Skin epidermis (tissue), 12 donors: ENCODE results near the gene SMAP1.
"Not testable (repeated sequence)": the region's sequence is repeated elsewhere in the genome, so short reads cannot be mapped to it uniquely, and the experiment has no call there.

Source experiments
- H3K27ac ChIP-seq, 21 experiments: fragments of 200-600 bp; sonication (generic) in 11 of 21; one replicate each; pipeline ENCODE4 v1.5.0; 2020; ENCODE audit warnings: mild to moderate bottlenecking in 3 of 21, inconsistent platforms in 2 of 21, moderate library complexity in 2 of 21
- H3K4me3 ChIP-seq, 7 experiments: fragments of 200-600 bp; sonication (generic) in 2 of 7; one replicate each; pipeline ENCODE4 v1.5.0; 2020; ENCODE audit warnings: inconsistent platforms in 2 of 7, mild to moderate bottlenecking in 2 of 7, moderate library complexity in 1 of 7

The SMAP1 gene

DNA sequence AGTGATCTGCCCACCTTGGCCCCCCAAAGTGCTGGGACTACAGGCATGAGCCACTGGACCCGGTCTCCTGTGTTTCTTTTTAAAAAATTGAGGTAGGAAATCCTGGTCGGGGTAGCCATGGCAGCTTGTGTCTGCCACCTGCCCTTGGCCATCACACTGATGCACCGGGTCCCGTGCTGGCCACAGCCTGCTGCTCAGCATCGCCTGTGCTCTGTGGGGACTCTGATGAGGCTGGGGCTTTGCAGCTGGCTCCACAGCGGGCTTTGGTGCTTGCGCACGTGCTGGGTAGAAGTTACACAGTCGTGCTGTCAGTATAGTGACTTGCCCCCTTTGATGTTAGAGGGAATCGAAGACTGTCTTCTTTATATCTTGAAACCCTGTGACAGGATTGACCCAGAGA is 66.7 kb downstream of the SMAP1 start:
- no peak overlapping the region for H3K4me3 ChIP-seq
- no peak overlapping the region for H3K27ac ChIP-seq

- Histone ChIP-seq H3K4me3 (no peak overlapping the region), H3K27ac (no peak overlapping the region)
Observed at GRCh38 chr6:70734979-70735378, 67.3 kb downstream of the SMAP1 start.

DNA sequence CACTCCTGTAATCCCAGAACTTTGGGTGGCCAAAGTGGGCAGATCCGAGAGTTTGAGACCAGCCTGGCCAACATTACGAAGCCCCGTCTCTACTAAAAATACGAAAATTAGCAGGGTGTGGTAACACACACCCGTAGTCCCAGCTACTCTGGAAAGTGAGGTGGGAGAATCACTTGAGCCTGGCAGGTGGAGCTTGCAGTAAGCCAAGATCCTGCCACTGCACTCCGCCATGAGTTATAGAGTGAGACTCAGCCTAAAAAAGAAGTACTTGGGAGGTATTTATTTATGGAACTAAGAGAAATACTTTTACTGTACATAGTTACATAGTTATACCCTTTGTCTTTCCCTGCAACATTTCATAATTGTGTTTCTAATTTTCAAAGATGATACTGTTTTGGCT is 67.8 kb downstream of the SMAP1 start:
- Histone ChIP-seq H3K27ac (no peak overlapping the region), H3K4me3 (no peak overlapping the region)

DNA sequence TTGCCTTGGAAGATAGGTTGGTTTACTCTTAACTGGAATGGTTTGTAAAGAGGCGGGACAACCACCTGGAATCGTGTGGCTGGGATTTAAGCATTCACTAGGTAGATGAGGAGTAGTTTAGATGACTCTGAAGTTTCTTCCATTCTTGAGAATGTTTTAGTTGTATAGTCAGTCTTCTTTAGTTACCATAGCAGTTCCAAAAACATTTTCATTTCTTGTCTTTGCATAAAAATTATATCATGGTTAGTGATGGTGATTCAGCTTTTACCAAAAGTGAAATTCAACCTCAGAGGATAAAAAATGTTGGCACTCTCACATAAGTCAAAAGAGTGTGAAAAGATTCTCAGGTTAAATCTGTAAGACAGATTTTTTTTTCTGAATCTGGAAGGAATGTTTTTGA is 70.3 kb downstream of the SMAP1 start:
- H3K4me3 ChIP-seq, result no peak overlapping the region
- H3K27ac ChIP-seq, result no peak overlapping the region

DNA sequence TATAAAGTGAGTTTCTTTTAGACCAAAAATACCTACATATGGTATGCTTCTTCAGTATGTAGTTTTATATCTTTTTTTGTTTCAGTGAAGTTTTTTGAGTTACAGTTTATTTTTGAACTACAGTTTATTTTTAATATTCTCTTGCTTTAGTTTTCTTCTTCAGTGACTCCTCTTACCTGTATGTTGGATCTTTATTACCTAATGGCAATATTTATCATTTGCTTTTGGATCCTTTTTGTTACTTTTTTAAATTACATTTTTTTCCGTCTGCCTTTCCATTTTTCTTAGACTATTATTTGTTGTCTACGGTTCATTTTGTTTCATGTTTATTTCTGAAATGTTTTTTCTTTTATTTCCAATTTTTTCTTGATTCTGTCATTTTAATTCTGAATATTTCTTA is 71.9 kb downstream of the SMAP1 start:
- Histone ChIP-seq H3K4me3 (no peak overlapping the region), H3K27ac (no peak overlapping the region)

DNA sequence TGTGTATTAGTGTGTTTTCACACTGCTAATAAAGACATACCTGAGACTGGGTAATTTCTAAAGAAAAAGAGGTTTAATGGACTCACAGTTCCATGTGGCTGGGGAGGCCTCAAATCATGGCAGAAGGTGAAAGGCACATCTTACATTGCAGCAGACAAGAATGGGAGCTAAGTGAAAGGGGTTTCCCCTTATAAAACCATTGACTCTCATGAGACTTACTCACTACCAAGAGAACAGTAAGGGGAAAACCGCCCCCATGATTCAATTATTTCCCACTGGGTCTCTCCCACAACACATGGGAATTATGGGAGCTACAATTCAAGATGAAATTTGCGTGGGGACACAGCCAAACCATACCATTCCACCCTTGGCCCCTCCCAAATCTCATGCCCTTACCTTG is 73.1 kb downstream of the SMAP1 start:
- H3K4me3 ChIP-seq, H3K27ac ChIP-seq: not testable (repeated sequence)

- not testable (repeated sequence) for H3K27ac ChIP-seq, H3K4me3 ChIP-seq
Observed at GRCh38 chr6:70742462-70742861, 74.8 kb downstream of the SMAP1 start.

GRCh38 chr6:70753870-70754380 is 86.2 kb downstream of the SMAP1 start:
- Histone ChIP-seq H3K27ac (no peak overlapping the region), H3K4me3 (no peak overlapping the region)

DNA sequence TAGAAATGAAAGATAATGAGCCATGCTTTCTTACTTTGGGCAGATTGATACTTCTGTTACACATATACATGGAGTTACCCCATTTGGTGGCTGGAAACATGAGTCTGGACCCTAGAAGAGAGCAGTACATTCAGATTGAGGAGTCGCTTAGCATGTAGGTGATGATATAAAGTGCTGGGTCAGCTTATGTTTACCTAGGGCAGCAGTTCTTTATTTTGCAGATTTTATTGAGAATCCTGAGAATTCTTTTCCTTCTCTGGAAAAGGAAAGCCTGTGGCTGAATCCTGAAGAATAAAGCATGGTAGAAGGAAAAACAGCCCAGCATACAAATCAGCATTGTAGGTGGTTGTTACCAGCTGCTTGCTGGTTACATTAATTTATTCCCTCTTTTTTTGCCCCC is 91.2 kb downstream of the SMAP1 start:
- Histone ChIP-seq H3K4me3 (no peak overlapping the region), H3K27ac (no peak overlapping the region)

GRCh38 chr6:70763754-70764510 is 96.2 kb downstream of the SMAP1 start:
- no peak overlapping the region for H3K4me3 ChIP-seq
- H3K27ac ChIP-seq, result no peak overlapping the region

- no peak overlapping the region for H3K4me3 ChIP-seq
- H3K27ac ChIP-seq, result no peak overlapping the region
Observed at GRCh38 chr6:70764706-70765105, 97.0 kb downstream of the SMAP1 start.

GRCh38 chr6:70771351-70771750 is 103.7 kb downstream of the SMAP1 start:
- not testable (repeated sequence) for H3K4me3 ChIP-seq, H3K27ac ChIP-seq

- H3K4me3 ChIP-seq, result no peak overlapping the region
Observed at GRCh38 chr6:70779934-70780333, 112.3 kb downstream of the SMAP1 start.

DNA sequence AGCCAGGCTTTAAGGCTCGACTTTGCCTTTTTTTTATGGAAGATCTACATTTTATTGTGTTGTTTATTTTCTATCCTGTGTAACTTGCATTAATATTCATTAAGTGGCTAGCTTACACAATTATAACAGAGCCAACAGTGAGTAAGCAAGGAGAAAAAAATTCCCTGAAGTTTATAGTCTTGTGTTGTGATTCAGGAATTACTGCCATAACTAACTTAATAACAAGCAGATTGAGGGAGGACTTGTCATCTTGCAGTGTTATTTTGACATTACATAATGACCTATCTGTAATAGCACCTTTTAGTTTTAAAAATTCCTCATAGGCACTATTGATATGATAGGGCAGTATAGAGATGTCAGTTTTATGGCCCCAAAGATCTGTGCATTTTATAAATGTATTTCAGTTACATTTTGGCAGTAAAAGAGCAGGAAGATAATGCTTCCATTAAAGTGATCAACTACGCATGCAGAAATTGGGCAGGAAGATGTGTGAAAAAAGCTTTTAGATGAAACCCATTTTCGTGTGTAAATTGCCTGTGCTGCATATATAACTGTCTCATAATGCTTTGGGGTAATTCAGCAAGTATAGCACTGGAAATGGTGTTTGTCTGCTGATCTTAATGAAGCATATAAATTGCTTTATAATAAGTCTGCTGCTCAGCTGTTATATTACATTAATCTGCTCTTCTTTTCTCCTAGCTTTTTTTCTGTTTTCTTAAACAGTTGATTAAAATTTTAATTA is 123.0 kb downstream of the SMAP1 start:
- no peak overlapping the region for H3K27ac ChIP-seq
- H3K4me3 ChIP-seq, result no peak overlapping the region

More at GRCh38 chr6:70779934-70780333, 112.3 kb downstream of the SMAP1 start:
- H3K27ac ChIP-seq, result no peak overlapping the region

DNA sequence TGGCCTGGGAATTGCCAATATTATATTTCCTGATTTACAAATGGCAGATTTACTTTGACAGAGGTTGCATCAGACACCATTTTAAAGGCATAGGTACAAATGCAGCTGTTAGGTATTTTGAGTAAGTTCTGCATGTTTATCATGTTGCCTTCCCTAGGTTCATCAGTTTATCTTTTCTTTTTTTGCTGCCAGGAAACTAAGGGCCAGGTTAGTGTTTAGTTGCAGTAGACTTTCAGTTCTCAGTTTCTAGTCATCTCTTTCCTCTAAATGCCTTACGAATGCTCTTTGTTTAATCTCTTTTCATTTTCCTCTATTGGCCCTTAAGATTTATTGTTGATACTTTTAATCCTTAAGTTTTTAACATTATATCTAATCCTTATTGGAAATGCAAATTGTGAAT is 129.9 kb downstream of the SMAP1 start:
- Histone ChIP-seq H3K27ac (no peak overlapping the region), H3K4me3 (no peak overlapping the region)

DNA sequence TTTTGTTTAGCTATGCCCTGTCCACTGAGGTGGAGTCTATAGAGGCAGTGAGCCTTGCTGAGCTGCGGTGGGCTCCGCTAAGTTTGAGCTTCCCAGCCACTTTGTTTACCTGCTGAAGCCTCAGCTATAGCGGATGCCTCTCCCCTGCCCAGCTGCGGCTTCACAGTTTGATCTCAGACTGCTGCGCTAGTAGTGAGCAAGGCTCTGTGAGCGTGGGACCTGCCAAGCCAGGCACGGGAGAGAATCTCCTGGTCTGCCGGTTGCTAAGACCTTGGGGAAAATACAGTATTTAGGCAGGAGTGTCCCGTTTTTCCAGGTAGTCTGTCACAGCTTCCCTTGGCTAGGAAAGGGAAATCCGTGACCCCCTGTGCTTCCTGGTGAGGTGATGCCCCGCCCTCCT is 138.4 kb downstream of the SMAP1 start:
- no peak overlapping the region for H3K27ac ChIP-seq
- no peak overlapping the region for H3K4me3 ChIP-seq

- H3K27ac ChIP-seq, result no peak overlapping the region
- H3K4me3 ChIP-seq, result no peak overlapping the region
Observed at GRCh38 chr6:70811788-70812187, 144.1 kb downstream of the SMAP1 start.

- H3K4me3 ChIP-seq, result no peak overlapping the region
- H3K27ac ChIP-seq, result no peak overlapping the region
Observed at GRCh38 chr6:70813885-70814284, 146.2 kb downstream of the SMAP1 start.

DNA sequence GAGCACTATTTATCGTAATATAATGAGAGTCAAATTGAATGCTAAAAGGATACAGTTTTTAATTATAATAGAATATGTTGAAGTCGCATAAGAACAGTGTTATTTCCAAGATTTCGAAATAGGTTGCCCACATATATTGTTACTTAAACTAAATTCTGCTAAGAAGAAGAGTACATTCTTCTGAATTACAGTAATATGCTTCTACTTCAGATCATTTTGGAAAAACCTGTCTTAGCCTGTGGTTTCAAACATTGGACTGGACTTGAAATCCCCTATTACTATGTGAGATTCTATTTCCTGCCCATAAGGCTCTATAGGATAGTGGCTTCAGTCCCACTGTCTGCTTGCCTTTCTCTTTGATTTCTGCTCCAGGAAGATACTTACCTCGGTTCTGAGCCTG is 152.0 kb downstream of the SMAP1 start:
- H3K4me3 ChIP-seq, result no peak overlapping the region
- H3K27ac ChIP-seq, result no peak overlapping the region

- Histone ChIP-seq H3K4me3 (no peak overlapping the region), H3K27ac (no peak overlapping the region)
Observed at GRCh38 chr6:70820778-70821177, 153.1 kb downstream of the SMAP1 start.

DNA sequence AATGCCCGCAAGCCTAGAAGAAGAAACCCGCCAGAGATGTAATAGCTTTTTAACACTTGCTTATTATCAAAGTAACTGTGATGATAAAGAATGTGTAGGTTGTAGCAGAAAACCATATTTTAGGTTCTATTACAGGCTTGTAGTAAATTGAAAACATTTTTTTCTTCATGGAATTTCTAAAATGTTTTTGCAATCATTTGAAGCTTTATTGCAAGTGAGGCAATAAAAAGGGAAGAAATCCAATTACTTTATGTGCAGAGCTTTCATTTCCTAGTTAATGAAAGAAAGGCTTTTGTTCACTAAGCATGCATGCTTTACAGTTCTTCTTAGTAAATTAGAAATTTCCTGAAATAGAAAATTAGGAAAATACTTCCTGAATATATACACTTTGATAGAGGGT is 154.1 kb downstream of the SMAP1 start:
- Histone ChIP-seq H3K27ac (no peak overlapping the region), H3K4me3 (no peak overlapping the region)
